Measurements from ENCODE around the gene ANKRD33B.

Gene ANKRD33B

DNA sequence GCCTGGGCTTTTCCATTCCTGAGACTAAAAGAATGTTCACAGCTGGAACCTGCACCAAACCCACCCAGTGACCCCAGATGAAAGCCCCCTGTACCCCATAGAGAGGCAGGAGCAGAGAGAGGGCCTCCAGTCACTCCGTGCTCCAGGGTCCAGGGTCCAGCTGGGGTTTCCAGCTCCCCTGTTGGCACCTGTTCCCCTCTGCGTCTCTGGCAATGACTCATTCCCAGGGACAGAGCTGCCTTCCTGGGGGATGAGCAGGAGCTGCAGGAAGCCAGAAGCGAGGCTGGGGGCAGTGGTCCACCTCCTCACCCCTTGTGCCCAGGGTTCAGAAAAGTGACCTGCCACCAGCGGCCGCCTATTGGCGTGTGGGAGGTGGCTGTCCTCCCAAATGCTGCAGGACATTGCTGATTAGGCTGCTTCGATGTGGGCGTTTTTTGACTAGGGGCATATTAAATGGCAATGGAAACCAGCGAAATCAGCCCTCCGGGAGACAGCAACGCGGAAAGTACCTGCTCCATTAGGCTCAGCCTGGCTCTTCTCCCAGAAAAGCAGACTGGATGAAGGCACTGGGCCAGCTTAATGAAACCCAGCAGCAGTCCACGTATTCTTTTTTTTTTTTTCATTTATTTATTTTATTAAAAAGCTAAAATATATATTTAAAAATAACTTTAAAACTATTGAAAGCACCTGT lies 99.8 kb downstream of the ANKRD33B start:
- DNase-seq = no peak

DNA sequence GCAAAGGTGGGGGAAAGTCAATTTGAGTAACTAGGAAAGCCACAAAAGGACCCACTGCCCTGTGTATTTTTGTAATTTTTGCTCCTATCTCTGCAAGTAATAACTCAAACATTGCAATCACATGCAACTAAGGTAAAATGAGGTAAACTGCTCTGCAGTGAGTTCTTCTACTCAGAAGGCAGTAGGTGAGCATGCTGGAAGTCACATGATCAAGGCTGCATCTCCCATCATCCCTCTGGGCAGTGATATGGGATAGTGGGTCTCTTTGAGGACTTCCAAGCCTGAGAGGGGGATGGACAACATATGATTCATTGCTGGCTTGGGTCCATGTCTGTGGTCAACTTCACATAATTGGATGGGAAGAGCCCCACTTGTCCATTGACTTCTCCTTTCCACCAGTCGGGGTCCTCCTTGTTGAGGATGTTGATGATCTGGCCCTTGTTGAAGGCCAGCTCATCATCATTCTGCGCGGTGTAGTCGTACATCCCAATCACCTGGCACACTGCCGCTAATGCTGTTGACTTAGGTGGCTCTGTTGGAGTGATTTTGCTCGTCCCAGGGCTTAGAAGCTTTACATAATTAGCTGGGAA lies 100.4 kb downstream of the ANKRD33B start:
- peak; percentile 2 for DNase-seq

DNA sequence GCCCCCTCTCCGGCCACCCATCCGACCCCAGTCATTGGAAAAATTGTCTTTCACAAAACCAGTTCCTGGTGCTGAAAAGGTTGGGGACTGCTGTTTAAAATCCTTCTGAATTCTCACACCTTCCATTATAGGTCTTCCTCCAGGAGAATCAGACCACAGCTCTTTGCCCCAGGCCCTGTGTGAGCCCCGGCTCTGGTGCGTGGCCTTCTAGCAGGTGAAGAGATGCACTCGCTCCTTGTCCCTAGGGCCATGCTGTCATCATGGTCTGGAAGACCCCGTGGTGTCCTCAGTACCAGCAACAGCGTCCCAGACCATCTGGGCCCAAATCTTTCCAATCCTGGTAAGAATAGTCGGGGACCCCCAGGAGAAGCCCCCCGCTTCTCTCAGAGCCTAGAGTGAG lies 101.9 kb downstream of the ANKRD33B start:
- no peak for DNase-seq

- DNase-seq = no peak
Observed at GRCh38 chr5:10666531-10667299, 102.8 kb downstream of the ANKRD33B start.

DNA sequence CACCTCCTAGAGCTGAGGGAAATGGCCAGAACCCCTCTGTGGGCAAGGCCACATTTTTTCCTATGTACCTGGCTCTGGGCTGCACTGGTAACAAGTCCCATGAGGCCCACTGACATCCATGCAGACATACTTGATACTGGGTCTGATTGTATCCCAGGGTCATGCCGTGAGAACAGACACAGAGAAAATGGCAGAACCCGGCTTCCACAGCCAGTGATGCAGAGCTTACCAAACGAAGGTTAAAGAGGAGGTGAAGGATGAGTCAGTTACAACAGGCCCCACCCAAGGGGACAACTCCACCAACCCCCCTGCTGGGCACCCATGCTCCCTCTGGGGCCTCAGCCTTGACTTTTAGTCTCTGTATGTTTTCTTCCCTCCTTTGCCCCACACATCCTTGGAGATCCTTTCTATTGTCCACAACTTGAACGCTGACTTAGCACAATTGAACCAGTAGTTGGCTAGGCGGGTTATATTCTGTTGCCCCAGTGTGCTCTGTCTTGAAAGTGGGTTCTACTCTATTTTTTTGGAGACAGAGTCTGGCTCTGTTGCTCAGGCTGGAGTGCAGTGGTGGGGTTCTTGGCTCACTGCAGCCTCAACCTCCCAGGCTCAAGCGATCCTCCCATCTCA lies 103.7 kb downstream of the ANKRD33B start:
- DNase-seq = no peak

DNA sequence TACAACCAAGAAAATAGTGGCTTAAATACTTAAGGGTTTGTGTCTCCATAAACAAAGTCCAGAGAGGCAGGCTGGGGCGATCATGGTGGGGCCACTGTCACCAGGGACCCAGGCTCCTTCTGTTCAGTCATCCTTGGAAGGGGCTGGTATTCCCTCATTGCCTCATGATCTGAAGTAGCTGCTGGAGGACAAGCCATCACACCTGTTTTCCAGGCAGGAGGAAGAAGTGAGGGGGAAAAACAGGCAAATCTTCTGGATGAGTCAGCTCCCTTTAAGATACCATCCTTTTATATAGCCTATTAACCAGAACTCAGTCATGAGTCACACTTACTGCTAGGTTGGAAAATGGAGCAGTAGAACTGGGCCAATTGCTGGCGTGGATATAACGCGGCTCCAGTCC lies 104.8 kb downstream of the ANKRD33B start:
- no peak for DNase-seq

GRCh38 chr5:10669983-10670382 lies 106.1 kb downstream of the ANKRD33B start:
- no peak for DNase-seq

GRCh38 chr5:10671041-10672008 lies 107.5 kb downstream of the ANKRD33B start:
- no peak for DNase-seq

GRCh38 chr5:10672146-10673016 lies 108.5 kb downstream of the ANKRD33B start:
- no peak for DNase-seq

DNA sequence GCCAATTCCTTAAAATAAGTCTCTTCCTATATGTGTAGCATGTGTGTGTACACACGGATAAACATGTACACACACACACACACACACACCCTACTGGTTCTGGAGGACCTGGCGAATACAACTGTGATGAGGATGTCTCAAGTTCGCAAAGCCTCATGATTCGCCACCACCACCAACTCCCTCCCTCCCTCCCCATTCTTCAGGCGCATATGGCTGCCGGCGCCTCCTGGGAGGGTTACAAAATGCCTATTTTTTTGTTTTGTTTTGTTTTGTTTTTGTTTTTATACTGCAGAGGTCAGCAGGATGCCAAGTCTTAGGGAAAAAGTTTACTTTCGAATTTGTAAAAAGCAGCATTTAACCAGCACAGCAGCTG lies 109.1 kb downstream of the ANKRD33B start:
- no peak for DNase-seq

GRCh38 chr5:10673407-10673806 lies 109.5 kb downstream of the ANKRD33B start:
- DNase-seq = no peak

- DNase-seq = no peak
Observed at GRCh38 chr5:10674096-10674495, 110.2 kb downstream of the ANKRD33B start.

DNA sequence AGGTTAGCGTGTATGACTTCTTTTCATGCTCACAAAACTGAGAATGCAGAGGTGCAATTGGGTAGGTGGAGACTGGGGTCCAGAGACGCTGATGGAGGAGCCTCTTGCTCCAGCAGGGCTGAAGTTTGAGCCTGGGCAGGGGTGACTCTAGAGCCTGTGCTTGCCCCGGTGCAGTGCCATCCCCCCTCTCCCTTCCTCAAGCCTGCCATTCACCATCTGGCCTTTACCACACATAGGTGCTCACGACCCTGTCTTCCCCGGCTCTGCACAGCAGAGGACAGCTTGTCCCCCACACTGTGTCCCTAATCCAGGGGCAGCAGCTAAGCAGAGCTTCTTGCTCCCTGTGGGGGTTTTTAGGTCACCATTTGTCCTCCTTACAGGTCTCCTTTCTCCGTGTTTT lies 110.7 kb downstream of the ANKRD33B start:
- no peak for DNase-seq

GRCh38 chr5:10675177-10675700 lies 111.4 kb downstream of the ANKRD33B start:
- no peak for DNase-seq

DNA sequence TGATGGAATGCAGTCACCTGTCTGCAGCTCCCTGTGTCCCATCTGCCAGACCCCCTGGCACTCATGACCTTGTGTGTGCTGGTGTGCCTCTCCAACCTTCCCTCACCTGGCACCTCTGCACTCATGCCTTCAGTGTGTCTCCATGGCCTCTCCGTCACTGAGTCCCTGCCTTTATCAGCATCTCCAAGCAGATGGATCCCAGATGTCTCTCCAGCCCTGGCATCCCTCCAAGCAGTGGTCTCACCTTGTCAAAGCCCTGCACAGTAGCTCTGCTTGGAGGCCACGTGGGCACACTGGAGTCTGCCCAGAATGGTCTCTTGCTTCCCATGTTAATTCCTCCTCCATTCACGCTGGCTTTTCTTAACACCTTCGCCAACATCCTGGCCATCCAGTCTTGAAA lies 112.4 kb downstream of the ANKRD33B start:
- DNase-seq = no peak

- no peak for DNase-seq
Observed at GRCh38 chr5:10676946-10677345, 113.1 kb downstream of the ANKRD33B start.

DNA sequence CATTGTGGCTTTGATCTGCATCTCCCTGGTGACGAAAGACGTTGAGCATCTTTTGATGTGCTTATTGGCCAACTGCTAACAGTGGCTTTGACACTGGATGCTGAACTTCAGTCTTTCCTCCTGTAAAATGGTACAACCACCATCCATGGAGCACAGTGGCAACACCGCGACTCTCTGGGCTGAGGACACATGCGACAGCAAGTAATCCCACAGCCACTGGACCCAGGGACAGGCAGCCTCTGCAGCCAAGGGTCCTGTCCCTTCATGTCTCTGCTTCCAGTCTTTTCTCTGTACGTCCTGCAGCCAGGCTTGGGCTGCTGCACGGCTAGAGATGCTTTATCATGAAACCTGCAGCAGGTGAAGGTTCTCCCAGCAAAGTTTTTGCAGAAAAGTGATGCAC lies 113.7 kb downstream of the ANKRD33B start:
- no peak for DNase-seq

GRCh38 chr5:10678244-10678643 lies 114.4 kb downstream of the ANKRD33B start:
- no peak for DNase-seq

DNA sequence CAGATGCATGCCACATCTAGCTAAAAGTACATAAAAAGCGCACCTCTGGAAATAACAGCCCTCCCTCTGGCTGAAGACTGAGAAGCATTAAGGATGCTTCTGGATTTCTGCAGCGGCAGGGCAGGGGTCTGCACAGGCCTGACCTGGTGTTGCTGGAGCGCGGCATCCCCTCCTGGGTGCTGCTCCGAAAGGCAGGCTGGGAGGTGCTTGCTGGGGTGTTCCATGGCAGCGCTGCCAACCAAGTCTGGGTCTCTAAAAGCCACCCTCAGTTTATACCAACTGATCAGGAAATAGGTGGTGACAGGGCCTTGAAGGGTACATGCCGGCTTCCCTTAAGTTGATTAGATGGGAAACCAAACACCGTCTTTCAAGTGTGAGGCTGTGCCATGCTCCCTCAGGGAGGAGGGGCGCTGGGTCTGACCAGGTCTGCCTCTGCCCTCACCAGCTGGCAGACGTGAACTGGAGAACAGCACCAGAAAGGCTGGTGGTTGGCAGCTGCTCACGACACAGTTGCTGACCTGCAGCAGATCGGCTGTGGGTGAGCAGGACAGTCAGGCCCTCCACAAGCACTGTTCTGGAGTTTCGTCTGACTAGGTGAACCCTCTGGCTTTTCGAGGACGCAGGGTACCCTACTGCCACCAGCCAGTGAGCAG lies 115.6 kb downstream of the ANKRD33B start:
- DNase-seq = no peak

DNA sequence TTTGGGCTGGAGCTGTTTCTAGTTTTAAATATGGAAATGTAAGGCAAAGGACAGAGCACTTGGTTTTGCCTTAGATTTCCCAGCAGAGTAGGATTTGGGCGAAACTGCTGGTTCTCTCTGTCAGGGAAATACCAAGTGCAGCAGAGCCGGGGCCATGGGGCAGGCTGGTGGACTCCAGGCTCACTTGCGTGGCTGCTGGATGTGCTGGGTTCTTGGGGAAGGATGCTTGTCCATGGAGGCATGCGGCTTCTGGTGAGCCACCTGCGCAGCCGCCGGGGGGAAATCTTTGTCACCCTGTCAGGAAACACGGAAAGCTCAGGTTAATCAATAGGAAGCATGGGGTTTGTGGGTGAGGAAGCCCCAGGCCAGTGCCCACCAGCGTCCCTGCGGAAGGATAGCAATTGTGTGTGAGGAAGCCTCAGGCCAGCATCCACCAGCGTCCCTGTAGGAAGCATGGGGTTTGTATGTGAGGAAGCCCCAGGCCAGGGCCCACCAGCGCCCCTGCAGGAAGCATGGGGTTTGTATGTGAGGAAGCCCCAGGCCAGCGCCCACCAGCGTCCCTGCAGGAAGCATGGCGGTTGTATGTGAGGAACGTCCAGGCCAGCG lies 117.1 kb downstream of the ANKRD33B start:
- no peak for DNase-seq

Data from DMS79 treated with DMSO at 0.1 percent for 48 hours (cell line).